ENCODE measurements around the gene SUPT6H.

DNA sequence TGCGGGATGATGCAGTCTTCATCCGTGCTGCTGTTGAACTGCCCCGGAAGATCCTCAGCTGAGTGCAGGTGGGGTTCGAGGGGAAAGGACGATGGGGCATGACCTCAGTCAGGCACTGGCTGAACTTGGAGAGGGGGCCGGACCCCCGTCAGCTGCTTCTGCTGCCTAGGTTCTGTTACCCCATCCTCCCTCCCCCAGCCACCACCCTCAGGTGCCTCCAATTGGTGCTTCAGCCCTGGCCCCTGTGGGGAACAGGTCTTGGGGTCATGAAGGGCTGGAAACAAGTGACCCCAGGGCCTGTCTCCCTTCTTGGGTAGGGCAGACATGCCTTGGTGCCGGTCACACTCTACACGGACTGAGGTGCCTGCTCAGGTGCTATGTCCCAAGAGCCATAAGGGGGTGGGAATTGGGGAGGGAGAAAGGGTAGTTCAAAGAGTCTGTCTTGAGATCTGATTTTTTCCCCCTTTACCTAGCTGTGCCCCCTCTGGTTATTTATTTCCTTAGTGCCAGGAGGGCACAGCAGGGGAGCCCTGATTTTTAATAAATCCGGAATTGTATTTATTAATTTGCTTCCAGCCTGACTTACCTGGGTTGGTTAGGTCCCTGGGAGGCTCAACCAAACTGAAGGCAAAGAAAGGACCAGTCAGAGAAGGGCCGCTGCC, 87.6 kb downstream of the SUPT6H start:
- TF ChIP-seq, protein P1, sequence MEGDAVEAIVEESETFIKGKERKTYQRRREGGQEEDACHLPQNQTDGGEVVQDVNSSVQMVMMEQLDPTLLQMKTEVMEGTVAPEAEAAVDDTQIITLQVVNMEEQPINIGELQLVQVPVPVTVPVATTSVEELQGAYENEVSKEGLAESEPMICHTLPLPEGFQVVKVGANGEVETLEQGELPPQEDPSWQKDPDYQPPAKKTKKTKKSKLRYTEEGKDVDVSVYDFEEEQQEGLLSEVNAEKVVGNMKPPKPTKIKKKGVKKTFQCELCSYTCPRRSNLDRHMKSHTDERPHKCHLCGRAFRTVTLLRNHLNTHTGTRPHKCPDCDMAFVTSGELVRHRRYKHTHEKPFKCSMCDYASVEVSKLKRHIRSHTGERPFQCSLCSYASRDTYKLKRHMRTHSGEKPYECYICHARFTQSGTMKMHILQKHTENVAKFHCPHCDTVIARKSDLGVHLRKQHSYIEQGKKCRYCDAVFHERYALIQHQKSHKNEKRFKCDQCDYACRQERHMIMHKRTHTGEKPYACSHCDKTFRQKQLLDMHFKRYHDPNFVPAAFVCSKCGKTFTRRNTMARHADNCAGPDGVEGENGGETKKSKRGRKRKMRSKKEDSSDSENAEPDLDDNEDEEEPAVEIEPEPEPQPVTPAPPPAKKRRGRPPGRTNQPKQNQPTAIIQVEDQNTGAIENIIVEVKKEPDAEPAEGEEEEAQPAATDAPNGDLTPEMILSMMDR (IDR thresholded peaks at IDR 0.05; ENCODE audit: low read length): no peak
- no peak for TF ChIP-seq EZH2 (IDR thresholded peaks at IDR 0.05; ENCODE audit: borderline replicate concordance, low read length)

Data from OCI-LY1 (cell line).